HG02763 (cell line): ENCODE results near the gene HAGH.

ENCODE experiments used
- ATAC-seq: cut with Tn5 transposase; IDR thresholded peaks from one replicate; pipeline ENCODE4 v1.9.1; 2021; ENCODE audit warnings: mild to moderate bottlenecking, moderate library complexity; ENCODE audit not compliant: unreplicated experiment

The HAGH gene

DNA sequence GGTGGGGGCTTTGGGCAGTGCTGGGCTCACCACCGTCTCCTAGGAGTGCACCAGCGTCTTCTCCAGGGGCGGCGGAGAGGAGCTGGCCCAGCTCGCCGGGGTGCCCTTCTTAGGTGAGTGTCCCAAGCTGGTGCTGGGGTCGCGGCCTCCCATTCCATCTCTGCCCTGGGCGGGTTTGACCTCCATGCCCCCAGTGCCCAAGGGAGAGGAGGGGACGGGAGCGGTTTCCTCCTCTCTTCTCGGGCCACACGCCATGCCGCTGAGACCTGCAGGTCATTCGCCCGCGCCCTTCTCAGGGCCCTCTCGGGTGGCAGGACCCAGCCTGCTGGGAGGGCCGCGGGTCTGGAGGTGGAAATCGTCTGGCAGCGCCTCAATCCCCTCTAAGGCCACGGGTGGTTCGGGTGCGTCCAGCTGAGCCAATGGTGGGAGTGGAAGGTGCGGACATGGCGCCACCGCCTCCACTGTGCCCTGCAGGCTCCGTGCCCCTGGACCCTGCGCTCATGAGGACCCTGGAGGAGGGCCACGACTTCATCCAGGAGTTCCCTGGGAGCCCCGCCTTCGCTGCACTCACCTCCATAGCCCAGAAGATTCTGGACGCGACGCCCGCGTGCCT lies 38.4 kb downstream of the HAGH start:
- ATAC-seq, result no peak

DNA sequence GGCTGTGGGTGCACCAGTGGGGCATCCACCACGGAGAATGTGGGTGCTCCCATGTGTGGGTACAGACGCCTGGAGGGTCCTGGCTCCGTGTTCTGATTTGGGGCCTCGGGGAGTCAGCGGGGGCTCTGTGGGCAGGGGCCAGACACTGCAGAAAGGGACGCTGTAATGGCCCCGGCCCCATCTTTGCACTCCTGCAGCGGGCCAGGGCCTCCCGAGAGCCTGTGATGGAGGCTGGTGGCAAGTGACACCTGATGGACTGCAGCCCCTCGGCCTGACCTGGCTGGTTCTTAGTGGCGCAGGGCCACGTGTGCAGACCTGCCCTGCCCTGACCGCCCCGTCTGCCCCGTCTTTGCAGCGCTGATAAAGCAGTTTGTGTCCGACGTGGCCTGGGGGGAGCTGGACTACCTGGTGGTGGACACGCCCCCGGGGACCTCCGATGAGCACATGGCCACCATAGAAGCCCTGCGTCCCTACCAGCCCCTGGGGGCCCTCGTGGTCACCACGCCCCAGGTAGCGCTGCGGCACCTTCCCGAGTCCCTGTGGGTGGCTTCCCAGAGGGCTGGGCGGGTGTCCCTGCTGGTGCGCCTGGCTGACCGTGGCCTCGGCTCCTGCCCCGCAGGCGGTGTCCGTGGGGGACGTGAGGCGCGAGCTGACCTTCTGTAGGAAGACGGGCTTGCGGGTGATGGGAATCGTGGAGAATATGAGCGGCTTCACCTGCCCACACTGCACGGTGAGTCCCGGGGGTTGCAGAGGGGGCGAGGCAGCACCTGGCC lies 39.1 kb downstream of the HAGH start:
- no peak for ATAC-seq

DNA sequence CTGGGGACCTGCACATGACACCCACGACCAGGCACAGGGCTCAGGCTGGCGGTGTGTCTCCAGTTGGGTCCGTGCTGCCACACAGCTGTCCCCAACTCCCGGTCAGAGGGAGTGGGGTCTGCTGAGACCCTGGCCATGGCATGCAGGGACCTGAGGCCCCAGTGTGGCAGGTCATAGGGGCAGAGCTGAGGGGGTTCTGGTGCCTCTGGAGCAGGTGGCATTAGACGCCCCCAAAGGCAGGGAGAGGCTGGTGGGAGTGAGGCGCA lies 39.6 kb downstream of the HAGH start:
- ATAC-seq, result no peak

DNA sequence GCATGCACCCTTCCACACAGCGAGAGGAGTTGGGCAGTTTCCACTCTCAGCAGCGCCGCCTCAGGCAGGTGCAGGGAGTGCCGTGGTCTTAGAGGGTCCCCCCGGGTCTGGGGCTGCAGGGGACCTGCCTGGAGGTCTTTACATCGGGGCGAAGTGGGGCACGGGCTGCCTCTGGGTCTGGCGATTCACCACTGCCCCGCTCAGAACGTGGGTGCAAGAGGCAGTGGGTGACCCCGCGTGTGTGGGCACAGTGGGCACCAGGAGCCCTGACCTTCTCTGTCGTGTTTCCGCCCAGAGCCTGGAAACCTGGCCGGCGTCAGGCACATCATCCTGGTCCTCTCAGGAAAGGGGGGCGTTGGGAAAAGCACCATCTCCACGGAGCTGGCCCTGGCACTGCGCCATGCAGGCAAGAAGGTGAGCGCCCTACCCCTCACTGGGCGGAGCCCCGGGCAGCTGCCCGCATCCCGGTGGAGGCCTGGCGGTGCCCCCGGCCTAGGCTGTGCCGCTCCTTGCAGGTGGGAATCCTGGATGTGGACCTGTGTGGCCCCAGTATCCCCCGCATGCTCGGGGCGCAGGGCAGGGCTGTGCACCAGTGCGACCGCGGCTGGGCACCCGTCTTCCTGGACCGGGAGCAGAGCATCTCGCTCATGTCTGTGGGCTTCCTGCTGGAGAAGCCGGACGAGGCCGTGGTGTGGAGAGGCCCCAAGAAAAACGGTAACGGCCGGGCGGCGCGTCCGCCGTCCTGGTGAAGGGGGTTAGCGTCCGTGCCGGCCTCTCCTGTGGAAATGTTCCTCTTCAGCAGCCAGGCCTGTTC lies 40.2 kb downstream of the HAGH start:
- ATAC-seq, result no peak

DNA sequence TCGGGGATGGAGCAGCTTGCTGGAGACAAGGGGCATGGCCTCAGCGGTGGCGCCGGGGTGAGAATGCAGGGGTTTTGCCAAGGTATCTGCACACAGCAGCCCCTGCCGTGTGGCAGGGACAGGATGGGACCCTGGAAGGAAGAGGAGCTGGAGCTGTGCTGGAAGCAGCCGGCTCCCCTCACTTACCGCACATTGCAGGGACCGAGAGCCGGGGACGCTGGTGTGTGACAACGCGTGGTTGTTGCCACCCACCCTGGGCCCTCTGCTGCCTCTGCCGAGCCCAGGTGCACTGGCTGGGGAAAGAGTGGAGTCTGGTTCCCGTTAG lies 40.8 kb downstream of the HAGH start:
- ATAC-seq, result no peak

DNA sequence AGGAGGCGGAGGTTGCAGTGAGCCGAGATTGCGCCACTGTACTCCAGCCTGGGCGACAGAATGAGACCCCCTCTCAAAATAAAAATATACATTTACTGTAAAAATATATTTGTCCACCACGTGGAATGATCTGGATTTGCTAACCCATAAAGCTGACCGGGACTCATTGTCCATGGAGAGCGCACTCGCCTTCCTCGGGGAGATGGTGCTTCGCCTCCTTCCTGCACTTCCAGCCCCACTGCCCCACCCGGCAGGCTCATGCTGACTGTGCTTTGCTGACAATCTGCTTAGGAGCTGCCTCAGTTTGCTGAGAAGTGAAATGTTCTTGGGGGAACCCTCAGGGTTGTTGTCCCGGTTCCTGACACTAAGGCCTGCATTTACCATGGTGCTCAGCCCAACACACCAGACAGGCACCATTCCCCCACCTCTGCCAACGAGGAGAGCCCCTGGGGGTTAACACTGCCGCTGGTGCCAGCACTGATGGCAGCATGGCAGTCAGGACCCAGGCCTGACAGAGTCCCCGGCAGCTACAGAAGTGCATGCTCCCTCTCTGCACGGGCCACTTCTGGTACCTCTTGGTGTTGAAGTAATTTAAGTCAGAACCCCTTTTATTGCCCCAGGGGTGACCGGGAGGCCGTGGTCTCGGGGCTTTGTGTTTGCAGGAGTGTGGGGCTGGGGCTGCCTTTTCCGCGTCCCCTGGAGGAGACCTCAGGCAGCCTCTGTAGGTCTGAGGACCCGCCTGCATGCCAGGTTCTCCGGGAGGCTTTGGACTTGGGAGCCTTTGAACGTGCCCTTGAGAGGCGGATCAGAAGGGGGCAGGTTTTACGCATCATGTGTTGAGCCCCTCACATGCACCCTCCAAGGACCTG lies 41.4 kb downstream of the HAGH start:
- no peak for ATAC-seq

DNA sequence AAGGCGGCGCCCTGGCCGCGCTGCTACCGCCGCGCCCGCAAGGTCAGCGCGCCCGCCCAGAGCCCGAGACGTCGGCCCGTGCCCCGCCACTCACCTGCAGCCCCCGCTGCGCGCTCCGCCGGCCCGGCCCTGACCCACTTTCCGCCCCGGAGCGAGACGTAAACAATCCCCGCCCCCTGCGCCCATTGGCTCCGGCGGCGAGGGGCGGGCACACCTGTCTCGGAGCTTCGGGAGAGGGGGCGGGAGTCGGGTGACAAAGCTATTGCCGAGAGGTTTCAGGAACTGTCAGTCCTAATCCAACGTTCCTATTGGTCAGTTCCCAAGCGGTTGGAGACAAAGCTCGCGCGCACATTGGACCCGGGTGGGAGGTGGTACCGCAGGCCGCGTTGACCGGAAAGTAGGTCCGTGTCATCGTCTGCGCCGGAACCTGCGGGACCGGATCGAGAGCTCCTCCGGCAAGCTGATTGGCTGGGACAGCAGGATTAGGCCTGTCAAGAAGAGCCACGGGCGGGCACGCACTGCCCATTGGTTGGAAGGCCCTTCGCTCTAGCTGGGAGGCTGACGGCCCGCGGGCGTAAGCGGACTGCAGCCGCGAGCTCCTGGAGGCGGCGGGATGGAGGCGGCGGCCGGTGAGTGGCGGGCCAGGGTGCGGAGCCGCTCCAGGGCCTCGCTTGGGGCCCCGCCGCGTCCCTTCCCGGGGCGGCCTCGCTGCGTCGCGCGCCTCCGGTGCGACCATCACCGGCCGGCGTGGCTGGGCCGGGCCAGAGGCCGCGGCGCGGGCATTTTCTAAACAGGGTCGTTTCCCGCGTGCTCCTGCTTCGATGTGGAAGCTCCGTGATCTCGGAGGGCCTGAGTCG lies 44.0 kb downstream of the HAGH start, which contains the start of the genes NUBP2 and SPSB3:
Gene NUBP2 (plus strand): TSS at position 553 of the 857 bp plus-strand sequence. CDS start 61 bp downstream, at position 614.
Gene SPSB3 (minus strand): TSS at position 164 of the 857 bp plus-strand sequence. CDS start 1,088 bp downstream, outside the sequence.
- peak; percentile 87 for ATAC-seq

DNA sequence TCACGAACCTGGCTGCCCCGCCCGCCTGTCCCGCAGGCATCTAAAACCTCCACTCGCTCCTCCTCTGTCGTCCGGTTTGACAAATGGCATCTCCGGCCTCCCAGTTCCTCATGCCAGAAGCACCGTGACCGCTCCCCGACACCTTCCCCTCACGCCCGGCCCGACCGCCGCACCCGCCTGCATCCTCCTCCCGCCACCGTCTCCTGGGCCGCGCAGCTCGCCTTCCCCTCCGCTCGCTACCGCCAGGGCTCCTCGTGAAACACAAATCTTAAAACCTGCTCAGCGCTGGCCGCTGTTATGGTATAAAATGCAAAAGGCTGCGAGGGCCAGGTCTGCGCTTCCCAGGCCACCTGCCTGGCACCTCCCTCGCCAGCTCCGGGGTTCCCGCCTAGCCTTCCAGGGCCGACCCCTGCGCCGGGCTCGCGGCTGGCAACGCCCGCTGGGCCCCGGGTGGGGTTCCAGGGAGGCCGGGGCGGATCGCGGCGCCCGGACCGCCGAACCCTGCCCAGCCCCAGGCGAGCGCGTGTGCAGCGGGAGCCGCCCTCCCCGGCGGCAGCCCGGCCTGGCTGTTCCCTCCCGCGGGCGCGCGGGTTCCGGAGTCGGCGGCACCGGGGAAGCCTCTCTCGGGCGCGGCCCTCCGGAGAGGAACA lies 44.7 kb downstream of the HAGH start:
- ATAC-seq, result peak; percentile 1

DNA sequence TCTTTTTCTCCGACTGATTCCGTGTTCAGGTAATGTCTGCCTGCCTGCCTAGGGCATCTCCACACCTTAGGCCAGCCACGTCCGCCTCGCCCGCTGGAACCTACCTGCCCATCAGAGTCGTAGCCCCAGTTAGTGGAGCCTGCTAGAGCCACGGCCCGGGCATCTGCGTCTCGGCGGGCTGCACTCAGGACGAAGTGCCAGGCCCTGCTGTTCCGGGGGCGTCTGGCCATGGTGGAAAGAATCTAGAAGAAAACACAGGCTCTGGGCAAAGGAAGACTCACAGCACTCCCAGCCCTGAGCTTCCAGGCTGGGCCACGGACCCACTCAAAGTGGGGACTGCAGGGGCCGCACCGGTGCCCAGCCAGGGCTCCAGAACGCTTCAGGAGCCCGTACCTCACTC lies 45.4 kb downstream of the HAGH start:
- ATAC-seq, result no peak

DNA sequence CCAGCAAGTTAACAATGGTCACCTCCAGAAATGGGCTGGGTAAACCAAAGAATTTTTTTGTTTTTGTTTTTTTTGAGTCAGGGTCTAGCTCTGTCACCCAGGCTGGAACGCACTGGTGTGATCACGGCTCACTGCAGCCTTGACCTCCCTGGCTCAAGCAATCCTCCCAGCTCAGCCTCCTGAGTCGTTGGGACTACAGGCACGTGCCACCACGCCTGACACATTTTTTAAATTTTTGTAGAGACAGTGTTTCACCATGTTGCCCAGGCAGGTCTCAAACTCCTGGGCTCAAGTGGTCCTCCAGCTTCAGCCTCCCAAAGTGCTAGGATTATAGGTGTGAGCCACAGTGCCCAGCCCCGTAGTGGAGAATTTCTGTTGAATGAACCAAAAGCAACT lies 46.0 kb downstream of the HAGH start:
- no peak for ATAC-seq

DNA sequence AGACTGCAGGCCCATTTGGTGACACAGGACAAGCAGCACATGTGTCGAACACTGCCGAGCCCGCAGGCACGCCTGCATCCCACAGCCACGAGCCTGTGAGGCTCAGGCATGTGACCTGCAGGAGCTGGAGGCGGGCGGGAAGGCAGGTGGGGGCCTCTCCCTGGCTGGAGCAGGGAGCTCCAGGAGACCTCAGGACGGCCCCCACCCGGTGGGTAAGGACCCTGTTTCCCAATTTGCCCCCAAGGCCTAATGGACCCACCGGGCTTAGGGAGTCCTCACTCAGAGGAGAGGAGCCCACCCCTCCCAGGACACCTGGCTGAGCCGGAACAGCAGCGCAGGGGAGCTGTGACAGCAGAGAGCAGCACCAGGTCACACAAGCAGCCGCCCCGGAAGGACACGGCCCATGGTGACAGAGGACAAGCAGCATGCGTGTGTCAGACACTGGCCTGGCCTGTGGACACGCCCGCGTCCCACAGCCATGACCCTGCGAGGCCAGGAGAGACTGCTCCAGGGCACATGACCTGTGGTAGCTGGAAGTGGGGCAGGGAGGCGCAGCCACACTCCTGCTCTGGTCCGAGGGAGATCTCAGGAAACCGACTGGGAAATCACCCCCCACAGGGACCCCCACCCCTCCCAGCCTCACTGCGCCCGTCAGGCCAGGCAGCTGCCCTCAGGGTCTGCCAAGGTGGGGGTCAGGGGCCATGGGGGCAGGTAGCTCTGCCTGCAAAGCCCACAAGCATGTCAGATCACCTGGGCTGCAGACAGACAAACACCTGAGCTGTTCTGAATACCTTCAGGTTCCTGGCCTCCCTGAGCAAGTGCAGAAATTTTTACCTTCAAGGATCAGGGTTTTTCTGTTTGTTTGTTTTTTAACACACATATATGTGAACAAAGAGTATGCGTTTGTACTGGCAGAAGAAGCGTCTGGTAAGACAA lies 46.6 kb downstream of the HAGH start:
- ATAC-seq, result no peak

DNA sequence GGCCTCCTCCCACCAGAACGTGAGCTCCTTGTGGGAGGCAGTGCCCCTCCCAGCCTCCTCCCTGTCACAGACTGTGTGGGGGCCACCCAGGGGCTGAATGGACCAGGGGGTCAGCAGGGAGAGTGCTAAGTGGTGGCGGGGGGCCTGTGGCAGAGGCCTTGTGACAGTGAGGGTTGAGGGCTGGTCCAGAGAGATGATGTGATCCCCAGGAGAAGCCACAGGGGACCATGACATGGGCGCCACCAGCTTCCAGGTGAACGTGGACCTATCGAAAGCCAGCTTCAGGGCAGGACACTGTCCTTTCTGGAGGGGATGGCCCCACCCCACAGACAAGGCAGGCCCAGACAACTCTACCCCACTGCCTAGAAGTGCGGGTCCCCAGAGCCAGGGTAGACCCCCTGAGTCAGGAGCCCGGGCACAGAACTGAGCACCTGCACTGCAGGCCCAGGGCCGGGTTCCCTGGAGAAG lies 47.4 kb downstream of the HAGH start:
- no peak for ATAC-seq

DNA sequence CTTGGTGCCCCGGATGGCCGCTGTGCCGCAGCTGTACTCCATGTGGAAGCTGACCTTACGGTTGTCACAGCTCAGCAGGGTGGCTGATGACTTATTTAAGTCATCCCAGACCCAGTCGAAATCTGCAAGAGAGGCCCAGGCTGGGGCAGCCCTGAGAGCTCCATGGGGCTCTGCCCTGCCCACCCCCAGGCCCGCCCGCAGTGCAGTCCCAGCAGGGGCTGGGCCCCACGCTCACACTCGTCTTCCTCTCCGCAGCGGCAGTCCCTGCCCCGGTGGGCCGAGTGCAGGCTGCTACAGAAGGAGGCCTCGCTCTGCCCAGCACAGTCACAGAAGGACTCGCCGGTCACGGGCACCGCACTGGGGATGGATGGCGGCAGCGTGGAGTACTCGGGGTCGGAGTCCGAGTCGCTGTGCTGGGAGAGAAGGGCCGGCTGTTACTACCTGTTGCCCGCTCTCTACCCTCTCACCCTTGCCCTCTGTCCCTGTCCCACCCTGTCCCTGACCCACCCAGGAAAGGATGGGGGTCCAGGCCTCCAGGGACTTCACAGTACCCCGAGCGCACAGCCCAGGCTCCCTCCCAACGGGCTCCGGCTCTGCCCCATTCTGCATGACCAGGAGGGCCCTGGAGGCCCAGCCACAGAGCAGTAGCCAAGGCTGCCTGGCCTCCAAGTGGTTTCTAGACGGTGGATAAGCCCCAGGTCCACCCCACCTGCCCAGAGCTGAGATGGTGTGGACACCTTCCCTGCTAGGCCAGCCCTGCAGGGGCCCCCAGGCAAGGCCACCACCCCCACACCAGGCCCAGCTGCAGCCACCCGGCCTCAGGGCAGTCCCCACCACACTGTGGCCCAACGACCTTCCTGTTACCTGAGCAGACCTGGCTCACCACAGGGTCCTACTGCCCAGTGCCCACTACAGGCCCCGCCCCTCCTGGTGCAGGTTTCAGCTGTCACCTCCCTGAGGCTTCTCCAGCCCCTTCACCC lies 48.1 kb downstream of the HAGH start:
- ATAC-seq, result no peak

DNA sequence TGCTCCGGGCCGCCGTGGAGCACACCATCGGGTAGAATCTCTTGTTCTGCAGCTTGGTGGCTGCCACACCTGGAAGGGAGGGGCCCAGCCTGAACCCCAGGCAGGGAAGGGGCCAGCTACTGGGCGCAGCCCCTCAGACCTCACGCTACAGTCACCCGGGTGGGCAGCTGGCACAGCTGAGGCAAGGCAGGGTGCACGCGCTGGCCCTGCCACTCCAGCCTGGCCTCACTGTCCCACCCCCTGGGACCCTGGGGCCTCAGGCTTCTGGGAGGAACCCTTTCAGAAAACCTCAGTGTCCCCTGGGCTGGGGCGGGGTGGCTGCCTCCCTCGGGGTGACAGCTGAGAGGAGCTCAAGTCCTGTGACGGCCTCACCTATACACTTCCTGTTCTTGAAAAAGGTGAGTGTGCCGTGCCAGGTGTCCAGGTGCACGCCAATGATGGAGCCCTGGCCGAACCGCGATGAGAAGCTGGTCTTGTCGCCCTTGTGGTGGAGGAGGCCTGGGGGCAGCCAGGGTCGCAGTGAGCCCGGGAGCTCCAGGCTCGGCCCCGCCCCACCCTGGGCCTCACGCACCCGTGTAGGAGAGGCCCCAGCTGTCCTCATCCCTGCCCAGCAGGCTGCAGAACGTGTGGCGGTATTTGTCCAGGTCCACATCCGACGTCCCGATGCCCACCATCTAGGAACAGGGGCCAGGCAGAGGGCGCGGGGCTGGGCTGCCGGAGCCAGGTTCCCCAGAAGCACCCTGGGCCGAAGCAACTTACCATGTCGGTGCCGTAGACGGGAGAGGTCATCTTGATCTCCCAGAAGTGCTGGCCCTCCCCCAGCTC lies 49.0 kb downstream of the HAGH start:
- no peak for ATAC-seq

DNA sequence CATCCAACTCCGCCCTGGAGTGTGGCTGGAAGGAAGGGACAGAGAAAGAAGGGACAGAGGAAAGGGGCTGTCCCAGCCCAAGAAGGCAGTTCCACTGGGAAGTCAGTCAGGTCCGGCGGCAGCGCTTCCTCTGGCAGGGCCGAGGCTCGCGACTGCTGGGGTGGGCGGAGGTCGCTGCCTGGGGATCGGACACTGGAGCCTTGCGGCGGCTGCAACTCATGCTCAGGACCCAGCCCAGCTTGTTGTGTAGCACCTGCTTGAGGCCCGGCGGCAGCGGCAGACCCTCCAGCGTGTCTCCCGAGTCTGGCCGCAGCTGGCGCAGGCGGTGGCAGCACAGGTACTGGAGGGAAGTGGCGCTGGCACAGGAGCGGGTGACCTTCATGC lies 49.6 kb downstream of the HAGH start:
- ATAC-seq, result no peak

DNA sequence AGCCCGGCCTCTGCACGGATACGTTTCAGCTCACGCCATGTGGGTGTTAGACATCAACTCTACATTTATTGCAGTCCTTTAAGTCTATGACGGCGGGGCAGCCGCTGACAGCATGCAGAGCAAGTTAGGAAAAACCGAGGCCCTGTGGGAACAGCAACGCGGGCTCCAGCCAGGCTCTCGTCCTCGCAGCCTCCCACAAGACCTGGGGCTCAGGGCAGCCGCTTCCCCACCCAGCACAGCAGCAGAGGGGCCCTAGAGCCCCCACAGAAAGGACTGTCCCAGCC lies 50.0 kb downstream of the HAGH start:
- no peak for ATAC-seq
